Hepatic stellate cell (primary cell): ENCODE measurements around the gene KCNH3.
"Not testable (repeated sequence)": the region's sequence is repeated elsewhere in the genome, so short reads cannot be mapped to it uniquely, and the experiment has no call there.

Experiments used
- DNase-seq: peaks from one replicate; pipeline ENCODE4 v3.0.0; 2011; ENCODE audit warnings: low spot score

Gene KCNH3, protein sequence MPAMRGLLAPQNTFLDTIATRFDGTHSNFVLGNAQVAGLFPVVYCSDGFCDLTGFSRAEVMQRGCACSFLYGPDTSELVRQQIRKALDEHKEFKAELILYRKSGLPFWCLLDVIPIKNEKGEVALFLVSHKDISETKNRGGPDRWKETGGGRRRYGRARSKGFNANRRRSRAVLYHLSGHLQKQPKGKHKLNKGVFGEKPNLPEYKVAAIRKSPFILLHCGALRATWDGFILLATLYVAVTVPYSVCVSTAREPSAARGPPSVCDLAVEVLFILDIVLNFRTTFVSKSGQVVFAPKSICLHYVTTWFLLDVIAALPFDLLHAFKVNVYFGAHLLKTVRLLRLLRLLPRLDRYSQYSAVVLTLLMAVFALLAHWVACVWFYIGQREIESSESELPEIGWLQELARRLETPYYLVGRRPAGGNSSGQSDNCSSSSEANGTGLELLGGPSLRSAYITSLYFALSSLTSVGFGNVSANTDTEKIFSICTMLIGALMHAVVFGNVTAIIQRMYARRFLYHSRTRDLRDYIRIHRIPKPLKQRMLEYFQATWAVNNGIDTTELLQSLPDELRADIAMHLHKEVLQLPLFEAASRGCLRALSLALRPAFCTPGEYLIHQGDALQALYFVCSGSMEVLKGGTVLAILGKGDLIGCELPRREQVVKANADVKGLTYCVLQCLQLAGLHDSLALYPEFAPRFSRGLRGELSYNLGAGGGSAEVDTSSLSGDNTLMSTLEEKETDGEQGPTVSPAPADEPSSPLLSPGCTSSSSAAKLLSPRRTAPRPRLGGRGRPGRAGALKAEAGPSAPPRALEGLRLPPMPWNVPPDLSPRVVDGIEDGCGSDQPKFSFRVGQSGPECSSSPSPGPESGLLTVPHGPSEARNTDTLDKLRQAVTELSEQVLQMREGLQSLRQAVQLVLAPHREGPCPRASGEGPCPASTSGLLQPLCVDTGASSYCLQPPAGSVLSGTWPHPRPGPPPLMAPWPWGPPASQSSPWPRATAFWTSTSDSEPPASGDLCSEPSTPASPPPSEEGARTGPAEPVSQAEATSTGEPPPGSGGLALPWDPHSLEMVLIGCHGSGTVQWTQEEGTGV

DNA sequence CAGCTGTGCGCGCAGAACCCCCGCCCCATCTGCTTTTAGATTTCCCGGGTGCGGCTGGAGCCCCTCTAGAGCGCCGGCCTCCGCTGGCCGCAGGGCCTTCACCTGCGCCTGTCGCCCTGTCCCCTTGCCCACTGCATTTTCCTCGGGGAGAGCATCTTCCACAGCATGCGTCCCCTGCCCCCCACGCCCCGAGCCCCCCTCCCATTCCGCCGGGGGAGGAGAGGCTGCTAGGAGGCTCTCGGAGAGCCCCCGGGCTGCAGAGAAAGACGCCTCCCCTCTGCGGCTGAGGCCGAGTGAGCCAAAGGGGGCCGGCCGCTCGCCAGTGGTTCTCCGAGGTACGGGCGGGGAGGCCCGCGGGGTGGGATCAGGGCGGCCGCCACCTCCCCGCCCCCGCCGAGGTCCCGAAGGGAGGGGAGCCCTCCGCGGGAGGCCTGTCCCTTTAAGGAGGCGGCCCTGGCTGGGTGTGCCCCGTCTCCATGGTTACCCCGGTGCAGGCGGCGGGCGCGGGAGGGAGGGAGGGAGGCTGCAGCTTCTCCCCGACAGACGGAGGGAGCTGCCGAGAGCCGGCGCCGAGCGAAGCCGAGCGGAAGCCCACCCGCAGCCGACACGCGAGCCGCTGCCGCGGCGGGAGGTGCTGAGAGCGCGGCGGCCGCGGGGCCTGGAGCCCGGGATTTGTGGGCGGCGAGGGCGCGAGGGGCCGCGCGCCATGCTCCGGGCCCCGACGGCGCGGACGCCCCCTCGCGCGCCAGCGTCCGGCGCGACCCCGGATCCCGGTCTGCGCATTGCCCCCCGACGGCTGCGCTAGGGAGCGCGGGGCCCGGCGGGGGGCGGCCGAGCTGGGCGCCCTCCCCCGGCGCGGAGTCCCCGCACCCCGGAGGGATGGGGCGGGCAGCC is at the start of gene KCNH3:
TSS of gene KCNH3 (plus strand) at position 521 of the 894 bp plus-strand sequence. CDS start 387 bp downstream, outside the sequence.
- DNase-seq = peak; percentile 90

DNA sequence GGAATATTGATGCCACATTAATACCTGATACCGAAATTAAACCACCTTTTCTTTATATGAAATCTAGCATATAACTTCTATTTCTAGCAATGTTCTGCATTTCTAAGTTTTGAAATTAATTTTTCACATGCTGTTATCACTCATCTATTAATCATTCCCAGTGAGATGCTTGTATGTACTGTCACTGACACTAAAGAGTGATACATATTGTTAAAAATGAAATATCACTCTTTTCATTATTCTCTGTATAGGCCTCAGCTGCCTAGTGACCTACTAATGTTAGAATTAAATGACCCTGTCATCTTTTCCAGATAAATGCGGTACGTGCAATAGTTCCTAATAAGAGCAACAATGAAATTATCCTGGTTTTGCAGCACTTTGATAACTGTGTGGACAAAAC is 49.7 kb upstream of the KCNH3 start:
- no peak for DNase-seq

DNA sequence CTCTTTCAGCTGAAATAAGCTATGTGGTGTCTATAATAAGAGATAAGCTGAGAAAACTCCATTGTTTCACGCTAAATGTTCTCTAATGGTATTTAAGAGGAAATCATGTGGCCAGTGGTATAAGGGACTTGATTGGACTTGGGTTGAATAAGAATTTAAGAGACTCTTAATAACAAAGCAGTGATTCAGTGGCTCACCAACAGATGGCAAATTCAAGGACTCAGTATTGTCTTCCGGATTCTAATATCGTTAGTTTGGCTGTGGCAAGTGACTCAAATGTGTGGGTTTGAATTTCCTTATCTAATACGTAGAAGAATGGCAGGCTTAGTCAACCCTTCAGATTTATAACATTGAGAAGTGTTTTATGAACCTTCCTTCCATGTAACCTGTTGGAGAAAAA is 49.1 kb upstream of the KCNH3 start:
- peak; percentile 65 for DNase-seq

DNA sequence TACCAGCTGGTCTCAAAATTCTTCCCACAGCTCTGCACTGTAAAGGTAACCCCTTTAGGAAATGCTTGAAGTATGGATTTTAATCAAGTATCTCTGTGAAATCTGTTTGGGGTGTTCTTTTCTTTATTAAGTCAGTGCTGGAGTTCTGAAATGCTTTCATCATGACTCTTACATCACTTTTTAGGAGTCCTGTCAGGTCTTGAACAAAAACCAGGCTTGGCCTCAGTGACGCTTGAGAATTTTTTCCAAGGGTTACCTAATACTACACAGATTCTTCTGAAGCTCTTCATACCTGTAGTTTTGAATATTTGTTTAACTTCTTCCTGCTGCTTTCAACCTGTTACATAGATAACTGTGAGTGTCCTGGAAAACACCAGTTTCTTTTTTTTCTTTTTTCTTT is 47.0 kb upstream of the KCNH3 start:
- DNase-seq = no peak

- no peak for DNase-seq
Observed at GRCh38 chr12:49493900-49494299, 44.9 kb upstream of the KCNH3 start.

DNA sequence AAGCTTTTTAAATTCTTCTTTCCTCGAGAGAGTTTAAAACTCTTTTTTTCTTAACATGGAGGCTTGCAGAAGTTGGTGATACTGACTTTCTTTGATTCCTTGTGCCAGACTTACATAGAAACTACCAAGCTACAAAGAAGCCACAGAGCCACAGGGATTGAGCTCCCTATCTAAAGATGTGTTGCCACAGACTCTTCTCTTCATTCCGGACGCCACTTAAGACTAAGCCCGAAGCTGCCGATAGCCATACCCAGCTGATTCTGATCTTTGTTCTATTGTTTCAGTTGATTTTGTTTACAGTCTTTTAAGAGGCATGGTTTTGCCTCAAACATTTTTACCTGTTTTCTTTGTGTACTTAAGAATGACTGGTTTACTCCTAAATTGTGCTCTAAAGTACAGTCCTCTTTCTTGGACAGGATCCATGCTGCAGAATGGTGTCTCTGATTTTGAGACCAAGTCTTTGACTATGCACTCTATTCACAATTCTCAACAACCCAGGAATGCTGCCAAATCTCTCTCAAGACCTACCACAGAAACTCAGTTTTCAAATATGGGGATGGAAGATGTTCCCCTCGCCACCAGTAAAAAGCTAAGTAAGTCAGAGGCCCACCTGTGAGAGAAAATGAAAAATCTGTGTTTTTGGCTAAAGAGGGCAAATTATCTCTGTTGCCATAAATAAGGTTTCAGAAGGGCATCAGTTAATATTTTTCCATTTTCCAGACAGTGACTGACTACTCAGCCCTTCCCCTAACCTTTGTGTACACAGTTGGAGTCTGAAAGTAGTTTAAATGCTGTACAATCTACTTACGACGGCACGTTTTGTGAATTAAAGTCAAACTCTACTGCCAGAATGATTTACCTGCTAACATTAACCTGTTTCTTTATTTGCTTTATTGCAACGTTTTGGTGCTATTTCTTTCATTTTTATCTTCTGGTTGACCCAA is 42.1 kb upstream of the KCNH3 start:
- DNase-seq = no peak

- no peak for DNase-seq
Observed at GRCh38 chr12:49501895-49502294, 36.9 kb upstream of the KCNH3 start.

DNA sequence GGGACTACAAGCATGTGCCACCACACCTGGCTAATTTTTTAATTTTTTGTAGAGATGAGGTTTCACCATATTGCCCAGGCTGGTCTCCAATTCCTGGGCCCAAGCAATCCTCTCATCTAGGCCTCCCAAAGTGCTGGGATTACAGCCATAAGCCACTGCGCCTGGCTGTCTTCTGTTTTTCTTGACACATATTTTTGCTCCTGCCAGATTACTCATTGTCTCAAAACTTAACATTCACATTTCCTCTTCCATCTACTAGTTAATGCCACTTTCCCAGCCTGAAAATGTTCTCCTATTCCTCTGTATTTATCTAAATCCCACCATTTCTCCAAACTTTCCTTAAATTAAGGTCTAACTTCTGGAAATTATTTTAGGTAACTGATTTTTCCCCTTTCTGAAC is 36.2 kb upstream of the KCNH3 start:
- DNase-seq = no peak

- peak; percentile 47 for DNase-seq
Observed at GRCh38 chr12:49503674-49504180, 35.1 kb upstream of the KCNH3 start.

DNA sequence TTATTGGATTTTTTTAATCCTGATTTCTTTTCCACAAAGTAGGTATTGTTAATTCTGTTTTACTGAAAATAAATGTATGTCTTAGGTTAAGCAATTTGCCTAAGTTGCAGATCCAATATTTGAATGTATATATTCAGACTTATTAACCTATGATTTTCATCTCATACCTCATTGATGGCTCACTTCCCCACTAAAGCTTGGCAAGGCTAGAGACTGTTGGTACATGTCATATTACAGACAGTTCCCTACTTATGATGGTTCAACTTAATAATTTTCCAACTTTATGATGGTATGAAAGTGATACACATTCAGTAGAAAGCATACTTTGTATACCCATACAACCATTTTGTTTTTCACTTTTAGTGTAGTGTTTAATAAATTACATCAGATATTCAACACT is 33.2 kb upstream of the KCNH3 start:
- no peak for DNase-seq

DNA sequence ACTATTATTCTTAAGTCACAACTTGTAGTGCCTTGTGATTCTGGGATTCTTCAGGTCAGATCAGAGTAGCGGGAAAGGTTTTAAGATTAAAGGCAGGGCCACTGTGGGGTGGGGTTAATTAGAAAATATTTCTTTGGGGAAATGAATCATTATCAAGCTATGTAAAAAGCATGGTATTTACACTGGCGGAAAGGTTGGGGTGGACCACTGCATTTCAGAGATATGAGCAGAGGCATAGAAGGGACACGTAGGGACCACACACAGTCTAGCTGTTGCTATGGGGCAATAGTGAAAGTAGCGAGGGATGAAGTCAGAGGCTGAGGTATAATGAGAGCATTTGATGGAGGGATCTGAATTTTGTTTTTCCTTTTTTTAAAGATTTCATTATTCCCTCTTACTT is 31.7 kb upstream of the KCNH3 start:
- peak; percentile 79 for DNase-seq

DNA sequence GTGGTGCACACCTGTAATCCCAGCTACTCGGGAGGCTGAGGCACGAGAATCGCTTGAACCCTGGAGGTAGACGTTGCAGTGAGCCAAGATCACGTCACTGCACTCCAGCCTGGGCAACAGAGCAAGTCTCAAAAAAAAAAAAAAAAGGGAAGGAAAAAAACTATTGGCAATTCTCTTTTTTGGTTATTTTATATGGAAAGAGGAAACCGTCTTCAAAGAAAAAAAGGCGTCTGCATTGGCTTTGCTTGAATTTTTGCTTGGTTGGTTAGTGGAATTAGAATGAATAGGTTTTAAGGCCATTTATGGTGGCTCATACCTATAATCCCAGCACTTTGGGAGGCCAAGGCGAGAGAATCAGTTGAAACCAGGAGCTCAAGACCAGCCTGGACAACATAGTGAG is 29.1 kb upstream of the KCNH3 start:
- not testable (repeated sequence) for DNase-seq

GRCh38 chr12:49511410-49511809 is 27.4 kb upstream of the KCNH3 start:
- no peak for DNase-seq

DNA sequence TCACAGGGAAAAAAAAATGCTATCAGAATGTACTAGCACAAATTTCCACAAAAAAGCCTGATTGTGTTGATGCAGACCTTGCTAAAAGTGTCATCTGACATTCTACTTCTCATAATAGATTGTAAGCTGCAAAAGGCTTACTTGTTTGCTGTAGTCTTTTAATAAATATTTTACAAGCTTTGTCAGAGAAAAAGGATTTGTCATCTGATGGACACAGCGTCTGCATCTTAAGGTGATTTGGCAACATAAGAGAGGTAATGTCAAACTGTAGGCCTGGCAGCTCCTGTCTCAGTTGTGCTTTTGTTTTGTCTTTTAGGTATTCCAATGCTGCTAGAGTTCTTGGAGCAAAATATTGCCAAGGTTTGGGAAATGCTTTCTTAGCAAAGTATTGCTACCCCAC is 26.3 kb upstream of the KCNH3 start:
- DNase-seq = no peak

DNA sequence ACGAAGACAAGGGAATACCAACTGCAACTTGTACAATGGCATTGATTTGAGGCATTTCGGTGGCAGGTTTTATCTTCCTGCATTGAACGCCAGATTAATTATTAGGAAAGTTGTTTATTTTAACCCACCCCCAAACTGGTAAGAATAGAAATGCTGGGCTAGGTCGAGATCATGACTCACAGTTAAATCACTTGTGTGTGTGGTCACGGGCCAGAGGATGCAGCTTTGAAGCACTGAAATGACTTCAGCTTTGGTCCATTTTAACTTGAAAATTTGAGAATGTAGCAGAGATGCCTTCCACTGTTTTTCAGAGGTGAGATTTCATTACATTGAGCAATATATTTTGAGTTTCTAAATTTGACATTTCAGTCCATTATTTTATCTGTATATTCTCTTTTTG is 23.6 kb upstream of the KCNH3 start:
- peak; percentile 60 for DNase-seq

GRCh38 chr12:49518914-49519573 is 19.8 kb upstream of the KCNH3 start:
- DNase-seq = peak; percentile 16

DNA sequence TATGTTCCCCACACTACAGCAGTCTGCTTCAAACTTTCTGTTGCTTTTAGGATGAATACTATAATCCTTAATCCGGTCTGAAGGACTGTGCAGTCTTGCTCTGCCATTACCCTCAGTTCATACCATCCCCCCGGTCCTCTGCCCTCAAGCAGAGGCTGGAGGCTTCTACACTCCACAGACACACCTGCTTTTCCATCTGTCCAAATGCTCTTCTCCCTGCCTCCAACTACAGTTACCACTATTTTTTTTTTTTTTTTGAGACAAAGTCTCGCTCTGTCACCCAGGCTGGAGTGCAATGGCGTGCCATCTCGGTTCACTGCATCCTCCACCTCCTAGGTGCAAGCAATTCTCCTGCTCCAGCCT is 19.3 kb upstream of the KCNH3 start:
- DNase-seq = no peak

GRCh38 chr12:49521389-49521788 is 17.4 kb upstream of the KCNH3 start:
- no peak for DNase-seq

GRCh38 chr12:49524660-49525324 is 14.0 kb upstream of the KCNH3 start:
- no peak for DNase-seq
